ENCODE results near the gene EIF3L.

The EIF3L gene

DNA sequence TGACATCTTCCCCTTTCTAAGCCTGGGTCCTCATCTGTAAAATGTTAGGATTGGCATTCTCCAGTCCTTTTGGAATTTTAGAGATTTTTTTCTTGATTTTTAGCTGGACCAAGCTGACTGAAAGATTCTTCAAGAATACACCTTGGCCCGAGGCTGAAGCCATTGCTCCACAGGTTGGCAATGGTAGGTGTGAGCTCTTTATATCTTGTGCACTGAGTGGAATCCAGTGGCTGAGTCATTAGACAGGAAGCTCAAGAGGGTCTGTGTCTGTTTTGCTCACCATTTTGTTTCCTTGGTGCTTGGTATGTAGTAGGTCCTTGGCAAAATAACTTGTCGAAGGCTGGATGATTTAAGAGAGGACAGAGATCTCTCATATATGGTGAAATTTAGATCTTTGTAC is 6.2 kb downstream of the EIF3L start:
- no peak for DNase-seq

DNA sequence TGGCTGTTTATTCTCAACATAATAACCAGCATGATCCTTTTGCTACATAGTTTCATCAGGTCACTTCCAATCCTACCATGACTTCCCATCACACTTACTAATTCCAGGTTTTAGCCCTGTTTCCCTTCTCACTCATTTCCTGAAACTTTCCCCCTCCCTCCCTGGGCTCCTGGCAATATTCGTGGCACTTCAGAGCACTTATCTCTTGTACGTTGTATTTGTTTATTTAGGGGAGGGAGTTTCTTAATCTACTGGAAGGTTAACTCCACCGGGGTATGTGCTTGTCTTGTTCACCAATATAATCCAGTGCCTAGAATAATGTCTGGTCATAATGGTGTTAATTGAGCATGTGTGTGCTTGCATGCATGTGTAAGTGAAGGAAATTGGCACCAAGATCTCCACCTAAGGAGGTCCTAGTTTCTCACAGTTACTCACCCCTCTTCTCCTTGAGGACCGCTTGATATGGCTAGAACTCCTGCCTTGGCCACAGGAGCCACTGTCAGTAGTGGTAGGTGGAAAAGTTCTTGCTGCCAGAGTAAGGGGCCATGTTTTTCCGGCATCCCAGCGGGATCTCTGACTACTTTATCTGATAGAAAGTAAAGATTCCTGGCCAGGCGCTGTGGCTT is 11.7 kb downstream of the EIF3L start:
- no peak for DNase-seq

DNA sequence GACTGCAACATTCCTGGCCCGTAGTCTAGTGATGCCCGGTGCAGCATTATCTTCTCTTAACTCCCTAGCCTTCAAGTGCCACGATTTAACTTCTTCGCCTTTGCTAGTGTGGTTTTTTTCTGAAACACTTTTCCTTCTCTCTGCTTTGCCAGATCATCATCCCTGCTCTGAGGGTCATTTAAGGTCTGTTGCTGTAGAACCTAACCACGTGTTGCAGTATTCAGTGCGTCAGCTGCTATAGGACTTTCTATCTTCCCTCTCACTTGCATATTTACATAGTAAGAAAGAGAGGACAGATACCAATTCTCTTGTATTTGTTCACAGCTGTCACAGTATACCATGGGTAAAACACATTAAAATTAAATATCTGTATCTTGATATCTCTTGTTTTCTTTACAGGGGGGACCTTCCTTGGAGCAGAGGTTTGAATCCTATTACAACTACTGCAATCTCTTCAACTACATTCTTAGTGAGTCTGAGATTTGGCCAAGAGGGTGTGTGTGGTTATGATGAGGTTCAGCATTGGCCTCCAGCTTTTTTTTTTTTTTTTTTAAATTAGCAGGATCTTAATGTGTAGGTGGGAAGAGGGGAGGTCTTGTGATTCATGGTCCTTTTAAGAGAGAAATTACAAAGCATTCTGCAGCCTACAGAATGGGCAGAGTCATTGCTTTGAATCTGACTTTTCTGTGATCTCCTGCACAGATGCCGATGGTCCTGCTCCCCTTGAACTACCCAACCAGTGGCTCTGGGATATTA is 13.5 kb downstream of the EIF3L start:
- no peak for DNase-seq

DNA sequence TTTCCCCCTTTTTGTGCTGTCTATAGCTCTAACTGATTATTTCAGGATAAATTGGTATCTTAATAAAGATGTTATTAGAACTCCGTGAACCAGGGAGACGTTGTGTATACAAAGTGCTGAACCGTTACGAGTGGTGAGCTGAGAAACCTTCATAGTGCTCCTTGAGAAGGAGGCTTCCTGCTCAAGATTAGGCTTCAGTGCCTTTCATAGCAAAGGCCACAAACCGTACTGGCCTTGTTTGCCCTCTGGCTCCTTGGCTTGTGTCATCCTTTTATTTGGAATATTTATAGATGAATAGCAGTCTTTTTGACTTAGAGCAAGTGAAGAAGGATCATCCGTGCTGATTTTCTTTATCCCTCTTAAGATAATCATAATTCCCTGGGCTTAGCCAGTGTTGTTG is 16.3 kb downstream of the EIF3L start:
- DNase-seq, result no peak

- no peak for DNase-seq
Observed at GRCh38 chr22:37870273-37870672, 21.1 kb downstream of the EIF3L start.

GRCh38 chr22:37880668-37881440 is 31.6 kb downstream of the EIF3L start:
- no peak for DNase-seq

DNA sequence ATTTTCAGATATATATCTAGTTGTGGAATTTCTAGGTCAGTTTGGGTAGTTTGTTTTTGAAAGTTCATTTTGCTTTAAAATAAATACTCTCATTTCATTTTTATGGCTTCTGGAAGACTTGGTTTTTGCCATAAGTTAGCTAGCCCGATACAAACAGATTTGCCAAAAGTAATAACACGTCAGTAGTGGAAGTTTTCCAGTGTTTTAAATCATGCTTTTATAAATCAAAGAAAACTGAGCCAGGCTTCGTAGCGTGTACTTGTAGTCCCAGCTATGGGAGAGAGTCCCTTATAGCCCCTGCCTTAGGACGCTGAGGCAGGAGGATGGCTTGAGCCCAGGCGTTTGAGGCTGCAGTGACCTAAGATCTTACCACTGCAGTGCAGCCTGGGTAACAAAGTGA is 35.2 kb downstream of the EIF3L start:
- DNase-seq, result no peak

DNA sequence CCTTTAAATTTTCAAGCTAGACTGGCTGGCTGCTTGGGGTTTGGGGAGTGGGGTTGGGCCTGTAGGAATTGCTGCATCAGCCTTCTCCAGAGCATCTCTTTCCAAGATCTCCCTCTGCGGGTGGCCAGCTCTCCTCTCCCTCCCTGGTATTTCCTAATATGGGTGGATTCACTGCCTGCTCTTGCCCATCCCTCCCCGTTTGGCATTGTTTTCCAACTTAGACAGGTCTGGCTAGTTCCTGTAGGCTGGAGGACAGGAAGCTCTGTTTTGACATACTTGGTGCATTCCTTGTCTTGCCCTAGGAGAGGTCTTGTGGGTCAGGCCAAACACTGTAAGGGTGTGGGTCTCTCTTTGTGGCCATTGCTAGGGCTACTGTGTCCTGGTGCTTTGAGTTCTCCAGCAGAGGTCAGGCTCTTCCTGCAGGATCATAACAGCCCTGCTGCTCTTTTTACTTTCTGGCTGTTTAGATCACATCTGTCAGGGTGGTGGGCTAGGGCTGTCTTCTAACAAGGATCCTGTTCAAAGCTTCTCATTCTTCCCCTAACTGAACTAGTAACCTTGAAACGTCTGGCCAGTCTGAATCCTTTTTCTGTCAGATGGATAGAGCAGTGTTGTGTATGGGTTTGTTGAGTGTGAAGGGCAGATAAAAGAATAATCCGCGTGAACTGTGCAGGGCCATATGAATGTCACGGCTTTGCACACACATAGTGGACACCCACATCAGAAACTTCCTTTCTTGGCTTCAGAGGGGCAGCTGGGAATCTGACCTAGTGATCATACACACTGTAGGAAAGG is 38.6 kb downstream of the EIF3L start:
- no peak for DNase-seq

GRCh38 chr22:37891926-37892325 is 42.7 kb downstream of the EIF3L start:
- DNase-seq, result no peak

GRCh38 chr22:37892566-37893335 is 43.5 kb downstream of the EIF3L start:
- DNase-seq, result no peak

- DNase-seq, result no peak
Observed at GRCh38 chr22:37893583-37893983, 44.4 kb downstream of the EIF3L start.

GRCh38 chr22:37894939-37895670 is 45.9 kb downstream of the EIF3L start:
- DNase-seq, result no peak

- DNase-seq, result no peak
Observed at GRCh38 chr22:37896181-37896592, 47.0 kb downstream of the EIF3L start.

DNA sequence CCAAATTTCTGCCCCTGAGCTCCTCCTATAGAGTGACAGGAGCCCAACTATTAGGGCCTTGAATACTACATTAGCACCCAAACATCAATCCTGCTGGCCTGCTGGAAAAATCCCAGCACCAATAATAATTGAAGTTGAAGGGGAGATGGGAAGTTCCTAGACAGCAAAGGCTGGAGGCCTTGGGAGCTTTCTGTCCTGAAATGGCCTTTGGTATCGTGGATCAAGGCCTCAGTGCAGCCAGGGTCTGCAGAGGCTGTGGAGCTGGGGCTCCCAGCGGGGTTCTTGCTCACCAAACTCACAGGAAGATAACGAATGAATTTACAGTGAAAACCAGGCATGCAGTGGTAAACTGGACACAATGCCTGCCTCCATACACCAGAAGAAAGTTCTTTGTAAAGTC is 47.7 kb downstream of the EIF3L start:
- DNase-seq, result no peak

DNA sequence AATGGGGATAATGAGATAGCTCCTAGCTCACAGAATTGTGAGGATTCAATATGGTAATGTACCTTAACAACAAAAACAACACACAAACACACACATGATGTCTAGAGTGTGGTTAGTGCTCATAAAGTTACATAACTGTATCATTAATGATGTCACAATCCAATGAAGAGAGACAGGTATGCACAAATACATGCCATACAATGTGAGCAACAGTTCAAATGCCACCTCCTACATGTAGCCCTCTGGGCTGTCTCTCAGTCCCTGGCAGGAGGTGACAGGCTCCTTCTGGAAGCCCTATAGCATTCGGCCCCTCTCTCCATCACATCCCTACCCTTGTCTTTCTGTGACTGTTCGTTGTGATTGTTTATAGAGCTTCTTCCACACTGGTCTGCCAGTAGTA is 48.6 kb downstream of the EIF3L start:
- no peak for DNase-seq

DNA sequence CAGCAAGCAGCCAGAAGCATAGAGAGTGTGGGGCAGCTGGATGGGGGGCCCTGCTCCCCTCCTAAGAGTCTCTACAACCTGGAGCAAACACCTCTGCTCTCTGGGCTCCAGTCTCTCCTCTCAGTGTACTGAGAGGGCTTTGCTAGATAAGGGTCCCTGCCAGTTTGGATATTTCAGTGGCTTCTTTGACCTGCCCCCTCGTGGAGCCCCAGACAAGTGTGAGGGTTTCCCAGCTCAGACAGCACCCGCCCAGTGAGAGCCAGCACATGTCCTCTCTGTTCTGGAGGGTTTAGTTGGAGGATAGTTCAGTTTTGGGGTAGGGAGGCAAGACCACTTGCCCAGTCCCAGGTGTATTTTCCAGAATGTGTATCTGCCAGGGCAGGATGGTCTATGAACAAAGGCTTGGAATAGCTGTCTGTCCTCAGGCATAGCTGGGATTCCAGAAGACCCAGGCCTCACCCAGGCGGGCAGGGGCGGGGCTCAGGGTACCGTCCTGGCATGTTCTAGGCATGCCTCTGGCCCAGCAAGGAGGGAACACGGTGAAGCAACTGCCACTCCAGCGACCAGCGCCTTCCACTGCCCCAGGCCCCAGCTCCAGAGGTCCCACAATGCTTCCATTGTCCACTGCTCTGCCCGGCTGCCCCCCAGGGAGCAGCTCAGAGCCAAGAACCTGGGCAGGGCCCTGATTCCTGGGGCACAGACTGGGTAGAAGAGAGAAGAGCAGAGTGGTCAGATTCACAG is 49.4 kb downstream of the EIF3L start:
- no peak for DNase-seq

- peak; percentile 62 for DNase-seq
Observed at GRCh38 chr22:37904572-37905533, 55.6 kb downstream of the EIF3L start.

GRCh38 chr22:37905534-37906363 is 56.5 kb downstream of the EIF3L start, which contains the start of gene MICALL1:
MICALL1 (plus strand) TSS chr22:37906297; CDS start chr22:37906423, 126 bp downstream.
- DNase-seq, result peak; percentile 81
